Effector memory CD8-positive, alpha-beta T cell (primary cell): Measurements from ENCODE around the gene INPPL1.

ENCODE experiments used
- ATAC-seq: fragments of 150-1000 bp; cut with Tn5 transposase; replicated peaks from 2 replicates; pipeline ENCODE4 v1.10.0; 2021; ENCODE audit warnings: mild to moderate bottlenecking, moderate library complexity
- DNase-seq, 3 experiments: peaks; one replicate each; pipeline ENCODE4 v3.0.0; 2021
- H3K27ac Mint-ChIP-seq, 2 donors: one replicate each; pipeline ENCODE4 v1.8.0; 2022; ENCODE audit warnings: mild to moderate bottlenecking in 2 of 2, mixed read lengths in 2 of 2, moderate library complexity in 2 of 2
- H3K27me3 Mint-ChIP-seq, 2 donors: one replicate each; pipeline ENCODE4 v1.8.0; 2022; ENCODE audit warnings: mixed read lengths in 2 of 2
- H3K36me3 Mint-ChIP-seq: one replicate; pipeline ENCODE4 v1.8.0; 2022; ENCODE audit warnings: mild to moderate bottlenecking, moderate library complexity, mixed read lengths; ENCODE audit not compliant: insufficient read depth
- H3K4me1 Mint-ChIP-seq, 2 donors: one replicate each; pipeline ENCODE4 v1.8.0; 2022; ENCODE audit warnings: low read depth in 2 of 2, mixed read lengths in 2 of 2
- H3K4me3 Mint-ChIP-seq, 2 donors: one replicate each; pipeline ENCODE4 v1.8.0; 2022; ENCODE audit warnings: mild to moderate bottlenecking in 2 of 2, mixed read lengths in 2 of 2, moderate library complexity in 2 of 2
- H3K9me3 Mint-ChIP-seq, 2 donors: one replicate each; pipeline ENCODE4 v1.8.0; 2022; ENCODE audit warnings: mixed read lengths in 2 of 2

The INPPL1 gene

GRCh38 chr11:72278905-72279304 lies 54.3 kb downstream of the INPPL1 start:
- Mint-ChIP-seq H3K27ac (no peak overlapping the region), H3K4me3 (no peak overlapping the region), H3K27me3 (peaks cover 56 to 67% of the 10 kb centered on the region in 2 donors), H3K36me3 (no peaks in the 10 kb centered on the region), H3K9me3 (no peaks in the 10 kb centered on the region), H3K4me1 (no peaks in the 10 kb centered on the region)
- DNase-seq = no peak
- ATAC-seq = no peak

DNA sequence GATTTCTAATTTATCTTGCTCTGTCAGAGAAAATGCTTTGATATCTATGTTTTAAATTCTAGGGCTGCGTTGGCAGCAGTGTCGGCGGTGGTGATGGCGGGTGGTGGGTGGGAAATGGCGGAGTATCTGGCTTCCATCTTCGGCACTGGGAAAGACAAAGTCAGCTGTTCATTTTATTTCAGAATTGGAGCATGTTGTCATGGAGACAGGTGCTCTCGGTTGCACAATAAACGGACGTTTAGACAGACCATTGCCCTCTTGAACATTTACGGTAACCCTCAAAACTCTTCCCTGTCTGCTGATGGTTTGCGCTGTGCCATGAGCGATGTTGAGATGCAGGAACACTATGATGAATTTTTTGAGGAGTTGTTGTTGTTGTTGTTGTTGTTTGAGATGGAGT lies 55.5 kb downstream of the INPPL1 start:
- Mint-ChIP-seq H3K4me1 (no peaks in the 10 kb centered on the region), H3K9me3 (no peaks in the 10 kb centered on the region), H3K27me3 (peaks cover 51 to 71% of the 10 kb centered on the region in 2 donors), H3K4me3 (no peak overlapping the region), H3K27ac (no peak overlapping the region), H3K36me3 (peaks cover 2% of the 10 kb centered on the region)
- ATAC-seq (no peak), DNase-seq (no peak)

DNA sequence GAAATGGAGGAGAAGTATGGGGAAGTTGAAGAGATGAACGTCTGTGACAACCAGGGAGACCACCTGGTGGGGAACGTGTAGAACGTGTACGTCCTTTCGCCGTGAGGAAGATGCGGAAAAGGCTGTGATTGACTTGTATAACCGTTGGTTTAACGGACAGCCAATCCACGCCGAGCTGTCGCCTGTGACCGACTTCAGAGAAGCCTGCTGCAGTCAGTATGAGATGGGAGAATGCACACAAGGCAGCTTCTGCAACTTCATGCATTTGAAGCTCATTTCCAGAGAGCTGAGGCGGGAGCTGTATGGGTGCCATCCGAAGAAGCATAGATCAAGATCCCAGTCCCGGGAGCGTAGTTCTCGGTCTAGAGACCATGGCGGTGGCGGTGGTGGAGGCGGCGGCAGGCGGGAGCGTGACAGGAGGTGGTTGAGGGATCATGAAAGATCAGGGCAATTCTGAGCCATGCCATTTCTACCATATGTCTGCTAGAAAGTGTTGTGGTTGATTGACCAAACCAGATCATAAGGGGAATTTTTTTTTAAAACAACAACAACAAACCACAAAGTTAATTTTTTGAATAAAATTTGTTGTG lies 56.3 kb downstream of the INPPL1 start:
- H3K36me3 Mint-ChIP-seq = peaks cover 2% of the 10 kb centered on the region
- H3K9me3 Mint-ChIP-seq = no peaks in the 10 kb centered on the region
- DNase-seq (no peak), ATAC-seq (no peak)
- H3K27ac Mint-ChIP-seq = no peak overlapping the region
- H3K4me3 Mint-ChIP-seq = no peak overlapping the region
- H3K27me3 Mint-ChIP-seq = peaks cover 51 to 64% of the 10 kb centered on the region in 2 donors
- H3K4me1 Mint-ChIP-seq = no peaks in the 10 kb centered on the region

DNA sequence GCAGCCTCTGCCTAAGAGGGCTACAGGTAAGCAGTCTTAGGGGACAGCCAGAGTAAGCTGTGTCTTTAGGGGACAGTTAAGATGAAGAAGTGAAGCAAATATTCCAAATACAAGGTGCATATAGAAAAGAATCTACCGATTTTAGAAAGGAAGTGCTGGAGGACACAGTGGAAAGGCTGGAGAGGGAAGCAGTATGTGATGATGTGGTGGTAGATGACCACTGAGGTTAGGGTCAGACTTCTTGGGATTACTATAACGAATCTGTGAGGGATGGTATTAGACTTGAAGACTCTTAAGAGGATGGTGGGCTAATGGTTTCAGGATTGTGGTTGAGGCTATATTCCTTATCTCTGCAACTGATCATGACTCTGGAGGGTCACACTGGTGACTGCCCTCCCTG lies 59.4 kb downstream of the INPPL1 start:
- ATAC-seq = no peak
- DNase-seq = no peak
- H3K4me1 Mint-ChIP-seq = no peaks in the 10 kb centered on the region
- H3K27me3 Mint-ChIP-seq = peaks cover 37 to 41% of the 10 kb centered on the region in 2 donors
- H3K4me3 Mint-ChIP-seq = no peak overlapping the region
- no peak overlapping the region for H3K27ac Mint-ChIP-seq
- peaks cover 2% of the 10 kb centered on the region for H3K36me3 Mint-ChIP-seq
- H3K9me3 Mint-ChIP-seq = no peaks in the 10 kb centered on the region

DNA sequence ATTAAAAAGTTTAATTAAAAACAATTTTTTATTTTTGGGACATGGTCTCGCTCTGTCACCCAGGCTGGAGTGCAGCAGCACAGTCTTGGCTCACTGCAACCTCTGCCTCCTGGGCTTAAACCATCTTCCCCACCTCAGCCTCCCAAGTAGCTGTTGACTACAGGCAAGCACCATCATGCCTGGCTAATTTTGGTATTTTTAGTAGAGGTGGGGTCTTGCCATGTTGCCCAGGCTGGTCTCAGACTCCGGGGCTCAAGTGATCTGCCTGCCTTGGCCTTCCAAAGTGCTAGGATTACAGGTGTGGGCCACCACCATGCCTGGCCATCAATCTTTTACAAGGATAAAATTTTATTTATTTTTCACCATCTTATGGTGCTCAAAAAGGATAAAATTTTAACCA lies 62.7 kb downstream of the INPPL1 start:
- no peaks in the 10 kb centered on the region for H3K4me1 Mint-ChIP-seq
- peaks cover 2% of the 10 kb centered on the region for H3K36me3 Mint-ChIP-seq
- peaks cover 12 to 16% of the 10 kb centered on the region in 2 donors for H3K27me3 Mint-ChIP-seq
- no peak overlapping the region for H3K27ac Mint-ChIP-seq
- ATAC-seq (no peak), DNase-seq (no peak)
- H3K4me3 Mint-ChIP-seq = no peak overlapping the region
- H3K9me3 Mint-ChIP-seq = no peaks in the 10 kb centered on the region
